ENCODE results near the gene RBM20.

Gene RBM20

GRCh38 chr10:110810625-110811024 lies 166.5 kb downstream of the RBM20 start:
- H3K9ac ChIP-seq (ENCODE audit: insufficient read length, low read depth): no peak overlapping the region
- DNase-seq (ENCODE audit: low read depth, low spot score): no peak

GRCh38 chr10:110811791-110812581 lies 167.8 kb downstream of the RBM20 start:
- no peak overlapping the region for H3K9ac ChIP-seq (ENCODE audit: insufficient read length, low read depth)
- no peaks in the 10 kb centered on the region for H3K4me1 ChIP-seq (ENCODE audit: insufficient read depth, insufficient read length)
- H3K36me3 ChIP-seq (ENCODE audit: insufficient read depth, insufficient read length, low read length): no peaks in the 10 kb centered on the region
- no peaks in the 10 kb centered on the region for H3K27me3 ChIP-seq (ENCODE audit: insufficient read depth, insufficient read length)
- H3K4me3 ChIP-seq (ENCODE audit: insufficient read length, low read depth): no peak overlapping the region
- no peak for DNase-seq (ENCODE audit: low read depth, low spot score)
- no peaks in the 10 kb centered on the region for H3K9me3 ChIP-seq (ENCODE audit: insufficient read depth, low read length)
- no peak for TF ChIP-seq ZNF274 (IDR thresholded peaks at IDR 0.05; ENCODE audit: low read depth, low read length)
- no peak for TF ChIP-seq SUZ12 (IDR thresholded peaks at IDR 0.05; ENCODE audit: extremely low read depth, insufficient read depth, insufficient read length)
- no peak for TF ChIP-seq YY1 (IDR thresholded peaks at IDR 0.05; ENCODE audit: insufficient read depth, insufficient read length)

More at GRCh38 chr10:110810625-110811024, 166.5 kb downstream of the RBM20 start:
- Histone ChIP-seq H3K36me3 (ENCODE audit: insufficient read depth, insufficient read length, low read length) (no peaks in the 10 kb centered on the region), H3K27me3 (ENCODE audit: insufficient read depth, insufficient read length) (no peaks in the 10 kb centered on the region), H3K4me1 (ENCODE audit: insufficient read depth, insufficient read length) (no peaks in the 10 kb centered on the region), H3K9me3 (ENCODE audit: insufficient read depth, low read length) (no peaks in the 10 kb centered on the region), H3K4me3 (ENCODE audit: insufficient read length, low read depth) (no peak overlapping the region)
- TF ChIP-seq YY1 (IDR thresholded peaks at IDR 0.05; ENCODE audit: insufficient read depth, insufficient read length) (no peak), SUZ12 (IDR thresholded peaks at IDR 0.05; ENCODE audit: extremely low read depth, insufficient read depth, insufficient read length) (no peak), ZNF274 (IDR thresholded peaks at IDR 0.05; ENCODE audit: low read depth, low read length) (no peak)

GRCh38 chr10:110812583-110812982 lies 168.4 kb downstream of the RBM20 start:
- no peak overlapping the region for H3K4me3 ChIP-seq (ENCODE audit: insufficient read length, low read depth)
- H3K9me3 ChIP-seq (ENCODE audit: insufficient read depth, low read length): no peaks in the 10 kb centered on the region
- no peak for DNase-seq (ENCODE audit: low read depth, low spot score)
- no peaks in the 10 kb centered on the region for H3K27me3 ChIP-seq (ENCODE audit: insufficient read depth, insufficient read length)
- H3K36me3 ChIP-seq (ENCODE audit: insufficient read depth, insufficient read length, low read length): no peaks in the 10 kb centered on the region
- TF ChIP-seq SUZ12 (IDR thresholded peaks at IDR 0.05; ENCODE audit: extremely low read depth, insufficient read depth, insufficient read length) (no peak), ZNF274 (IDR thresholded peaks at IDR 0.05; ENCODE audit: low read depth, low read length) (no peak), YY1 (IDR thresholded peaks at IDR 0.05; ENCODE audit: insufficient read depth, insufficient read length) (no peak)
- H3K4me1 ChIP-seq (ENCODE audit: insufficient read depth, insufficient read length): no peaks in the 10 kb centered on the region
- no peak overlapping the region for H3K9ac ChIP-seq (ENCODE audit: insufficient read length, low read depth)

GRCh38 chr10:110813743-110814472 lies 169.8 kb downstream of the RBM20 start:
- Histone ChIP-seq H3K4me1 (ENCODE audit: insufficient read depth, insufficient read length) (no peaks in the 10 kb centered on the region), H3K27me3 (ENCODE audit: insufficient read depth, insufficient read length) (no peaks in the 10 kb centered on the region)

GRCh38 chr10:110815354-110816004 lies 171.3 kb downstream of the RBM20 start:
- no peak for DNase-seq (ENCODE audit: low read depth, low spot score)
- TF ChIP-seq SUZ12 (IDR thresholded peaks at IDR 0.05; ENCODE audit: extremely low read depth, insufficient read depth, insufficient read length) (no peak), YY1 (IDR thresholded peaks at IDR 0.05; ENCODE audit: insufficient read depth, insufficient read length) (no peak), ZNF274 (IDR thresholded peaks at IDR 0.05; ENCODE audit: low read depth, low read length) (no peak)
- Histone ChIP-seq H3K36me3 (ENCODE audit: insufficient read depth, insufficient read length, low read length) (no peaks in the 10 kb centered on the region), H3K4me3 (ENCODE audit: insufficient read length, low read depth) (no peak overlapping the region), H3K9ac (ENCODE audit: insufficient read length, low read depth) (no peak overlapping the region), H3K9me3 (ENCODE audit: insufficient read depth, low read length) (no peaks in the 10 kb centered on the region), H3K4me1 (ENCODE audit: insufficient read depth, insufficient read length) (no peaks in the 10 kb centered on the region), H3K27me3 (ENCODE audit: insufficient read depth, insufficient read length) (no peaks in the 10 kb centered on the region)

More at GRCh38 chr10:110813743-110814472, 169.8 kb downstream of the RBM20 start:
- no peak overlapping the region for H3K4me3 ChIP-seq (ENCODE audit: insufficient read length, low read depth)
- no peak for DNase-seq (ENCODE audit: low read depth, low spot score)
- H3K36me3 ChIP-seq (ENCODE audit: insufficient read depth, insufficient read length, low read length): no peaks in the 10 kb centered on the region
- TF ChIP-seq YY1 (IDR thresholded peaks at IDR 0.05; ENCODE audit: insufficient read depth, insufficient read length): no peak
- no peak for TF ChIP-seq SUZ12 (IDR thresholded peaks at IDR 0.05; ENCODE audit: extremely low read depth, insufficient read depth, insufficient read length)
- TF ChIP-seq ZNF274 (IDR thresholded peaks at IDR 0.05; ENCODE audit: low read depth, low read length): no peak
- H3K9ac ChIP-seq (ENCODE audit: insufficient read length, low read depth): no peak overlapping the region
- no peaks in the 10 kb centered on the region for H3K9me3 ChIP-seq (ENCODE audit: insufficient read depth, low read length)

GRCh38 chr10:110817614-110818013 lies 173.5 kb downstream of the RBM20 start:
- no peak for DNase-seq (ENCODE audit: low read depth, low spot score)
- TF ChIP-seq YY1 (IDR thresholded peaks at IDR 0.05; ENCODE audit: insufficient read depth, insufficient read length) (no peak), SUZ12 (IDR thresholded peaks at IDR 0.05; ENCODE audit: extremely low read depth, insufficient read depth, insufficient read length) (no peak), ZNF274 (IDR thresholded peaks at IDR 0.05; ENCODE audit: low read depth, low read length) (no peak)
- H3K9ac ChIP-seq (ENCODE audit: insufficient read length, low read depth): no peak overlapping the region
- H3K9me3 ChIP-seq (ENCODE audit: insufficient read depth, low read length): no peaks in the 10 kb centered on the region
- no peaks in the 10 kb centered on the region for H3K36me3 ChIP-seq (ENCODE audit: insufficient read depth, insufficient read length, low read length)
- no peak overlapping the region for H3K4me3 ChIP-seq (ENCODE audit: insufficient read length, low read depth)
- H3K27me3 ChIP-seq (ENCODE audit: insufficient read depth, insufficient read length): no peaks in the 10 kb centered on the region
- H3K4me1 ChIP-seq (ENCODE audit: insufficient read depth, insufficient read length): no peaks in the 10 kb centered on the region

Data from NT2/D1 (cell line).